ENCODE measurements around the gene ZBTB22.
"Not testable (repeated sequence)": the region's sequence is repeated elsewhere in the genome, so short reads cannot be mapped to it uniquely, and the experiment has no call there.

Gene ZBTB22

DNA sequence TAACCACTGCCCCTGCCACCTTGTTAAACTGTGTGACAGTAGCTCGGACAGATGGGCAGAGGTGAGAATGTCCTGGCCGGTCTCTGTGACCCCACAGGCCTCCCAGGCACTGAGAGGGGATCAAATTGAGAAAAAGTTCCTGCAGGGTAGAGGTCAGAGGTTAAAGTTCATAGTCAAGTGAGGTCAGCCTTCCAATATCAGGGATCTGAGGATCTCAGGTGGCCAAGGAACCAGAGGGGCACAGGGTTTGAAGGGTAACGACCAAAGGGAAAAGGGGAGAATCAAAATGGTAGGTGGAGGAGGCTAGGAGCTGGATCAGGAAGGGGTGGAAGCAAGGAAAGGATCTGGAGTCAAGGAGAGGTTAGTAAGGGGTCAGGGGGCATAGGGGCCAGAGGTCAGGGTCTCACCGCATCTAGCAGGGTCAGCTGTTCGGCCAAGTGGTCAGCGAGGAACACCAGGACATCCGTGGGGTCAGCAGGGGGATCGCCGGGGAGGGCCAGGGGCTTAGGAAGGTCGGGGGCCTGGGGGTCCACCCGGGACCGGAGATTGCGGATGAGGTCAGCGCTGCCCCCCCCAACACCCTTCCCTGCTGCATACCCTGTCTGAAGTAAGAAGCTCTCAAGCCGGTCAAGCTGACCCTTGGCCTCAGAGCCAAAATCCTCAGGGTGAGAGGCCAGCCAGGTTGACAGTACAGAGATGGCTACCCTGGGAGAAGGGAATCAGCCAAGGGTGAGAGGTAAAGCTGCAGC is 21.7 kb downstream of the ZBTB22 start:
- Histone ChIP-seq H3K36me3 (ENCODE audit: control insufficient read depth, insufficient read depth, low read length) (peaks cover 7% of the 10 kb centered on the region), H3K4me3 (ENCODE audit: low read length) (no peak overlapping the region), H3K9me3 (ENCODE audit: control insufficient read depth, low read length) (no peaks in the 10 kb centered on the region), H3K27me3 (ENCODE audit: control insufficient read depth, insufficient read depth, low read length) (no peaks in the 10 kb centered on the region), H3K4me1 (ENCODE audit: control insufficient read depth, insufficient read depth, low read length) (peaks cover 8% of the 10 kb centered on the region), H3K9ac (ENCODE audit: low read length) (no peak overlapping the region)

DNA sequence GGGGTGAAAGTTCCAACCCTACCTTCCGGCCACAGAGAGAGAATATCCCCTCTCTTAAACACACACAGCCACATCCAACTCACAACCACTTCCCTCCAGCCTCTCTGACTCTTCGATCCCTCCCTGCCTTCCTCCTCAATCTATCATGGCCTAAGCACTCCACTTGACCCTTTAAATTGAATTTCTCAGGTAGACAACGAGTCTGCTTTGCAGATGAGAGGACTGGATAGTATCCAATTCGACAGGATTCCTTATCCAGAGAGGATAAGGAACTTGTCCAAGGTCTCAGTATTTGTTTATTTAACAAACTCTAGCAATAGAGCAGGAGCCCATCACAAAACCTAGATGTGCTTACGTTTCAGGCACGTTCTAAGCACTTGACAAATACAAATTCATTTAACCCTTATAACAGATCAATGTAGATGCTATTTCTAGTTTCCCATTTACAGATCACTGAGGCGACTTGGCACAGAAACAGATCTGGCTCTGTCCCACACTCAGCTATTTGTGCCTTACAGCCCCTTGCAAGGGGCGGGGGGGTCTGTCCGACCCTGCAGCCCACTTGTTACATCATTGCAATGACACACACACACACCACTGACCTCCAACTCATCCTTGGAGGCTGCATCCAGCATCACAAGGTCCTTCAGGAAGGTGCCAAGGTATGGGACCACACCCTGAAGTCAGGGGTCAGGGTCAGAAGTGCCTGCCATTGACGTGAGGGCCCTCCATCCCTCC is 23.3 kb downstream of the ZBTB22 start:
- Histone ChIP-seq H3K4me3 (ENCODE audit: low read length) (no peak overlapping the region), H3K27me3 (ENCODE audit: control insufficient read depth, insufficient read depth, low read length) (no peaks in the 10 kb centered on the region), H3K4me1 (ENCODE audit: control insufficient read depth, insufficient read depth, low read length) (peaks cover 16% of the 10 kb centered on the region), H3K9me3 (ENCODE audit: control insufficient read depth, low read length) (no peaks in the 10 kb centered on the region), H3K9ac (ENCODE audit: low read length) (no peak overlapping the region), H3K36me3 (ENCODE audit: control insufficient read depth, insufficient read depth, low read length) (peaks cover 7% of the 10 kb centered on the region)

DNA sequence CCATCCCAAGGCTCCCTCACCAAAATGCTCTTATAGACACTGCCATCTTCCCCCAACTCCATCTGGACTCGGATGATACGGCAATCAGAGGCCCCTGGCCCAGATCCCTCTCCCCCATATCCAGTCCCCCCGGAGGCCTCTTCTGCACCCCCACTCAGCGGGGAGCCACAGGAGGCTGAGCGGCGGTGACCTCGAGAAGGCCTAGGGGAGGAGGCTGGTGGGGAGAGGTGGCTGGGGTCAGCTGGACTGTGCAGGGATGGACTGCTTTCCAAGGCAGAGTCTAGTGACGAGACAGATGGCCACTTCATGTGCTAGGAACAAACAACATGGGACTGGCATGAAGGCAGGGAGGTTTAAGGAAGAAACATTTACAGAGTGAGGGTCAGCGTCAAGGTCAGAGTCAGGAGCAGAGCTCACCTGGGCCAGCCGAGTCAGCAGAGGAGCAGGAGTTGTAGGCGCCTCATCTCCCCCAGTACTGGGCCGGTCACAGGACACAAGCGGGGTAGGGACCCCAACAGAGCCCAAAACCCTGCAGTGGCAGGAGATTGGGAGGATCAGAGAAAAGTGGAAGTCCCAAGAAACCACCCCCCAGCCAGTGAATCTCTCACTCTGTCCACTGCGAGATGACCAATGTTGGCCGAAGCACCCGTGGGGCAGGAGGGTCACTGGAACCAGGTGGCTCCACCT is 24.4 kb downstream of the ZBTB22 start:
- H3K36me3 ChIP-seq (ENCODE audit: control insufficient read depth, insufficient read depth, low read length), result peaks cover 7% of the 10 kb centered on the region

DNA sequence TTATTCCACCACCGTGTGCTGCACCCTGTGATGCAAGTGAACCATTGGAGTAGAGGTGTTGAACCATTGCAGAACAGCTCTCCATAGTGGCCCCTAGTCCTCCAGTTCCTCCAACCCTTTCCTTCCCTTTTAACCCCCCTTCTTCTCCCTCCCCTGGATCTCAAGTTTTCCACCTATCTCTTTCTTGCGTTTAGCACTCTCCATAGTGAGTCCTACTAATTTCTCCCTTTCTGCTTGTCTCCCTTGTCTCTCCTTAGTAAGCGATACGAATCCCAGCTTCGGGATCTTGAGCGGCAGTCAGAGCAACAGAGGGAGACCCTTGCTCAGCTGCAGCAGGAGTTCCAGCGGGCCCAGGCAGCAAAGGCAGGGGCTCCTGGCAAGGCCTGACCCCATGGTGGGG is 27.1 kb downstream of the ZBTB22 start:
- Histone ChIP-seq H3K27me3 (ENCODE audit: control insufficient read depth, insufficient read depth, low read length) (no peaks in the 10 kb centered on the region), H3K4me1 (ENCODE audit: control insufficient read depth, insufficient read depth, low read length) (peaks cover 16% of the 10 kb centered on the region), H3K9ac (ENCODE audit: low read length) (peak overlapping the region; percentile 77), H3K4me3 (ENCODE audit: low read length) (peak overlapping the region; percentile 78), H3K36me3 (ENCODE audit: control insufficient read depth, insufficient read depth, low read length) (no peaks in the 10 kb centered on the region), H3K9me3 (ENCODE audit: control insufficient read depth, low read length) (no peaks in the 10 kb centered on the region)

More for the DNA sequence above, 24.4 kb downstream of the ZBTB22 start:
- Histone ChIP-seq H3K4me3 (ENCODE audit: low read length) (no peak overlapping the region), H3K27me3 (ENCODE audit: control insufficient read depth, insufficient read depth, low read length) (no peaks in the 10 kb centered on the region), H3K9ac (ENCODE audit: low read length) (no peak overlapping the region), H3K4me1 (ENCODE audit: control insufficient read depth, insufficient read depth, low read length) (peaks cover 20% of the 10 kb centered on the region), H3K9me3 (ENCODE audit: control insufficient read depth, low read length) (no peaks in the 10 kb centered on the region)

DNA sequence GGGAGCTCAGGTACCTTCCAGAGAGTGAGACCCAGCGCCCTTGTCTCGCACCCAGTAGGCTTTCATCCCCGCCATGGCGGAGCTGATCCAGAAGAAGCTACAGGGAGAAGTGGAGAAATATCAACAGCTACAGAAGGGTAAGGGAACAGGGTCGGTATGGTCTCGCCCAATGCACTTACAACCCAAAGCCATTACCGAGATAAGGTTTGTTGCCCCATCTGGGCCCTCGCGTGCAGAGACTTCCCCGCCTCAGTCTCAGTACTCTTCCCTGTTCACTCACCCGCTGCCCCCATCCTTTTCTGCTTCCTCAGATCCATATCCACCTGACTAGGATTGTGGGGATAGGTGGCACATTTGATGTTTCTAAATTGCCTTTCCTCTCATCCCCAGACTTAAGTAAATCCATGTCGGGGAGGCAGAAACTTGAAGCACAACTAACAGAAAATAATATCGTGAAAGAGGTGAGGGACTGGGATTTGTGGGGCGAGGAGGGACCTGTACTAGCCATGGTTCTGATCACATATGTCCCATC is 27.7 kb downstream of the ZBTB22 start:
- H3K4me3 ChIP-seq (ENCODE audit: low read length), result peak overlapping the region; percentile 78
- H3K9ac ChIP-seq (ENCODE audit: low read length), result peak overlapping the region; percentile 77
- H3K9me3 ChIP-seq (ENCODE audit: control insufficient read depth, low read length), result no peaks in the 10 kb centered on the region
- H3K4me1 ChIP-seq (ENCODE audit: control insufficient read depth, insufficient read depth, low read length), result peaks cover 16% of the 10 kb centered on the region
- no peaks in the 10 kb centered on the region for H3K27me3 ChIP-seq (ENCODE audit: control insufficient read depth, insufficient read depth, low read length)
- no peaks in the 10 kb centered on the region for H3K36me3 ChIP-seq (ENCODE audit: control insufficient read depth, insufficient read depth, low read length)

DNA sequence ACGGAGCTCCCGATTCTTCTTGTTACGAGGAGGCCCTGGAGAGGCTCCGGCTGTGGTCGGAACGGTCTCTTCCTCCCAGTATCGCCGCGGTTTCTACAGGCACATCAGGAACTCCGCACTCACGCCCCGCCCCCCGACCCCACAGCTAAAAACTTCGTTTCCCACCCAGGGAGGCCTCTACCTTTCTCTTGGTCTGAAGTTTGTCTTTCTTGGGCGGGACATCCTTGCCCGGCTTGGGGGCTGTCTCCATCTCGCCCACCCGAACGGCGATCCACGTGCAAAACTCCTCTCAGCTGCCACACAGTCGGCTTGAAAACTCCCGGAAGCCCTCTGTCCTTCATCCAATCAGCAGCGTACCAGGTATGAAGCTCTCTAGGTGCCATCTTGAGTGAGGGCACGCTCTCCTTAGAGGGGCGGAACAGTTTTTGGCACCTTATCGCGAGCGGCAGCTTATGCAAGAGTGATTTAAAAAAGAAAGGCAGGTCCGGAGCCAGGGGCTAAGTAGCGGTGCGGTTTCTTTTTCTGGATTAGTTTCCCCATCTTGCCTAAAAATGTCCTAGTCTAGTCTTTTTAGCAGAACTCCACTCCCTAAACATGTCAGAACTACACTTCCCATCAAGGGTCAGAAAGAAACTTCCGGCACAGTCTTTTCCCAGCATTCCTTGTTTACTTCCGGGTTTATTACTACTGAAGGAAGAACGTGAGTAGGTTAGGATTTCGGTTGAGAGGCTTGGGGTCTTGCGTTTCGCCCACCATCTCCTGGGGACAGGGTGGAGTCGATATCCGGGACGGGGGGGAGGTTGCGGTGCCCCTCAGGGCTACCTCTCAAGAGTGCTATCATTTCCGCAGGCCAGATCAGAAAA is 28.4 kb downstream of the ZBTB22 start, which contains the start of the genes PFDN6 and WDR46:
TSS of gene PFDN6 (plus strand) at position 681 of the 863 bp plus-strand sequence. CDS start 256 bp downstream, outside the sequence.
TSS of gene WDR46 (minus strand) at position 319 of the 863 bp plus-strand sequence. CDS start at position 250, 69 bp downstream.
- H3K4me1 ChIP-seq (ENCODE audit: control insufficient read depth, insufficient read depth, low read length), result peaks cover 16% of the 10 kb centered on the region
- no peaks in the 10 kb centered on the region for H3K27me3 ChIP-seq (ENCODE audit: control insufficient read depth, insufficient read depth, low read length)
- H3K9ac ChIP-seq (ENCODE audit: low read length), result peak within 1 kb of the TSS; percentile 77
- H3K4me3 ChIP-seq (ENCODE audit: low read length), result peak within 1 kb of the TSS; percentile 78
- no peaks in the 10 kb centered on the region for H3K9me3 ChIP-seq (ENCODE audit: control insufficient read depth, low read length)
- no peaks in the 10 kb centered on the region for H3K36me3 ChIP-seq (ENCODE audit: control insufficient read depth, insufficient read depth, low read length)

DNA sequence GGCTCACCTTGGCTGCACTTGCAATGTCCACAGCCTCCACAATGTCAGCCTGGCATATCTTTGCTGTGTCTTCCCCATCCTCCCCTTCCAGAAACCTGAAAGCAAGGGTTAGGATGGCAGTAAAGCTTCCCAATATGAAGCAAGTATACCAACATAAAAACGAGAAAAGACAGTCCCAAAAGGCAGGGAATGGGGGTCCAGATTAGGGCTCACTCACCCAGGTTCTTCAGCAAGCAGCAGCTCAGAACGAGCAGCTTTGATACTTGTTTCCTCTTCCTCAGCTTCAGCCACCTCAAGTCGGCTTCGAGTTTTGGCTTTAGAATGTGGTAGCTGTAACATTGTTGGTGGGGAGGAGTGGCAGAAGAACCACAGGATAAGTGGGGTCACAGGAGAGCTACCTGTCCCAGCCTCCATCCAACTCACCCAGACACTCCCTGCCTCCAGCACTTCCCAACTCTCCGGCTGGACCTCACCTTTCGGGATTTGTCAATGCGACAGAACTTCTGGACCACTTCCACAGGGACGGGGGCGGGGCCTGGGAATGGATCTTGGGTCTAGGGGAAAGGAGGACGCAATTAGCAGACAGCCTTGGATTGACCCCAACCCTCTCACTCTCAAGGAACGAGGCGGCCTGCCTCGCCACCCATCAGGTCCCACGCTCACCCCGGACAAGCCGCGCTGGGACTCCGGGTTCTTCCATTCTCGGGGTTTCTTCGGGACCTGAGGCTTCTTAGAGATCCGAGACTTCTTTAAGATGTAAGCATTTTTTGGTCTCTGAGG is 29.2 kb downstream of the ZBTB22 start:
- no peaks in the 10 kb centered on the region for H3K9me3 ChIP-seq (ENCODE audit: control insufficient read depth, low read length)
- H3K4me3 ChIP-seq (ENCODE audit: low read length), result peak overlapping the region; percentile 78
- peaks cover 16% of the 10 kb centered on the region for H3K4me1 ChIP-seq (ENCODE audit: control insufficient read depth, insufficient read depth, low read length)
- H3K27me3 ChIP-seq (ENCODE audit: control insufficient read depth, insufficient read depth, low read length), result no peaks in the 10 kb centered on the region
- H3K36me3 ChIP-seq (ENCODE audit: control insufficient read depth, insufficient read depth, low read length), result no peaks in the 10 kb centered on the region
- peak overlapping the region; percentile 77 for H3K9ac ChIP-seq (ENCODE audit: low read length)

DNA sequence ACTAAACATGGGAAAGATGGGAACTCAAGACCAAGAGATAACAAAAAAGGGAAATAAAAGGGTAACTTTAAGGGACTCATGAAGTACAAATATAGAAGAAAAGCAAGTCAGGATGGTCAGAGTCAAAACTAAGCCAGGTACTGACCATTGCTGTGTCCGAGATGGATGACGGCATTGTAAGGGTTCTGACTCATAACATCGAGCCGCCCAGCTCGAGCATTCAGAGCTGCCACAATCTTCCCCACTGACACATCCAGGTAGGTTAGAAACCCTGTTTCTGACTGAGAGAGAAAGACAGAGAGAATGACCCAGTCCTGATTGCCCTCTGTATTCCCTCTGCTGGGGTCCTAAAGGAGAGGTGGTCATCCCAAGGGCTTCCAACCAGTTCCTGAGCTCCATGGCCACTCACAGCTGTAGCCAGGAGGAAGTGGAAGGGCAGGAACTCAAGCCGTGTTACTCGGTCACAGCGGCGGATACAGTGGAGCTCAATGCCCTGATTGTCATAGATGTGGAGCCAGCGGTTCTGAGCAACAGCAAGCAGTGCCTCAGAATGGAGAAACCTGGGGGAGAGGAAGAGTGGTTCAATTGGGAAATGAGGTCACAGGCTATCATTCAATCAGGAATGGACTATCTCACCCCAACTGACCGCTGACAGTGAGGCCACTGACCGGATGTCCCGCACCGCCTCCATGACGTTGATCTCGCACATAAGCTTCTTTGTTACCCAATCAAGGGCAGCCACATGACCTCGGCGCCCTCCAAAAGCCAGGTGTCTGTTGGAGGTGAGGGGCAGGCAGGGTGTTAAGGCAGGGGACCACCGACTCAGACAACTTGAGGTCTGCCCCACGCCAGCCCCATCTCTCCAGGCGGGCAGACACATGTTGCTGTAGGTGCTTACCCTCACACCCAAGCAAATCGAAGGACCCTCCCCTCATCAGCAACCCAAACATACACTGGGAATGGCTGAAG is 30.3 kb downstream of the ZBTB22 start:
- H3K36me3 ChIP-seq (ENCODE audit: control insufficient read depth, insufficient read depth, low read length), result peaks cover 4% of the 10 kb centered on the region
- H3K4me3 ChIP-seq (ENCODE audit: low read length), result no peak overlapping the region
- H3K9me3 ChIP-seq (ENCODE audit: control insufficient read depth, low read length), result no peaks in the 10 kb centered on the region
- H3K27me3 ChIP-seq (ENCODE audit: control insufficient read depth, insufficient read depth, low read length), result no peaks in the 10 kb centered on the region
- peaks cover 16% of the 10 kb centered on the region for H3K4me1 ChIP-seq (ENCODE audit: control insufficient read depth, insufficient read depth, low read length)
- H3K9ac ChIP-seq (ENCODE audit: low read length), result no peak overlapping the region

DNA sequence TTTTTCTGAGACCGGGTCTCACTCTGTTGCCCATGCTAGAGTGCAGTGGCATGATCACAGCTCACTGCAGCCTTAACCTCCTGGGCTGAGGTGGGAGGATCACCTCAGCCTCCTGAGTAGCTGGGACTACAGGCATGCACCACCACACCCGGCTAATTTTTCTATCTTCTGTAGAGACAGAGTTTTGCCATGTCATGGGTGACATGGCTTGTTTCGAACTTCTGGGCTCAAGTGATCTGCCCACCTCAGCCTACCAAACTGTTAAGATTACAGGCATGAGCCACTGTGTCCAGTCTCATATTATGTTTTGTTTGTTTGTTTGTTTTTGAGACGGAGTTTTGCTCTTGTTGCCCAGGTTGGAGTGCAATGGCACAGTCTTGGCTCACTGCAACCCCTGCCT is 32.3 kb downstream of the ZBTB22 start:
- H3K9me3 ChIP-seq (ENCODE audit: control insufficient read depth, low read length); H3K9ac ChIP-seq (ENCODE audit: low read length); H3K36me3 ChIP-seq (ENCODE audit: control insufficient read depth, insufficient read depth, low read length); H3K27me3 ChIP-seq (ENCODE audit: control insufficient read depth, insufficient read depth, low read length); H3K4me3 ChIP-seq (ENCODE audit: low read length): not testable (repeated sequence)
- H3K4me1 ChIP-seq (ENCODE audit: control insufficient read depth, insufficient read depth, low read length), result peaks cover 14% of the 10 kb centered on the region

DNA sequence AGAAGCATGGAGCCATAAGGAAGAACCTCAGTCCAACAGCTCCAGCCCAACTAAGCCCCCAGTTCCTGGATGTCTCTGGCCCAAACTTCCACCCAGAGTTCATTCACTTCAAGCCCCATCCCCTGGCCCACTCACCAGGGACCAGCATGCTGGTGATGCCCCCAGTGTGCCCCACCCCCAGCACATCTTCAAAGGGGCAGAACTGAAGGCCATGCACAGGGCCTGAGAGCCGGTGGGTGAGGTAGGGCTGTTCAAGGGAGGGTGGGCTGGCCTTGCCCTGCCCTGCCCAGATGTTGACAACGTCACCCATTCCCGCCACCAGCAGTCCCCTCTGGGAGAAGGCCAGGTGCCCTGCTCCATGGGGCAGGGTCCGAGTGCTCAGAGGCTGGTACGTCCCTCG is 37.0 kb downstream of the ZBTB22 start:
- H3K9me3 ChIP-seq (ENCODE audit: control insufficient read depth, low read length), result no peaks in the 10 kb centered on the region
- H3K9ac ChIP-seq (ENCODE audit: low read length), result no peak overlapping the region
- peaks cover 11% of the 10 kb centered on the region for H3K36me3 ChIP-seq (ENCODE audit: control insufficient read depth, insufficient read depth, low read length)
- H3K4me1 ChIP-seq (ENCODE audit: control insufficient read depth, insufficient read depth, low read length), result peaks cover 36% of the 10 kb centered on the region
- H3K27me3 ChIP-seq (ENCODE audit: control insufficient read depth, insufficient read depth, low read length), result no peaks in the 10 kb centered on the region
- no peak overlapping the region for H3K4me3 ChIP-seq (ENCODE audit: low read length)
